ENCODE data around the gene SLC35F5.
"Not testable (repeated sequence)": the region's sequence is repeated elsewhere in the genome, so short reads cannot be mapped to it uniquely, and the experiment has no call there.

DNA sequence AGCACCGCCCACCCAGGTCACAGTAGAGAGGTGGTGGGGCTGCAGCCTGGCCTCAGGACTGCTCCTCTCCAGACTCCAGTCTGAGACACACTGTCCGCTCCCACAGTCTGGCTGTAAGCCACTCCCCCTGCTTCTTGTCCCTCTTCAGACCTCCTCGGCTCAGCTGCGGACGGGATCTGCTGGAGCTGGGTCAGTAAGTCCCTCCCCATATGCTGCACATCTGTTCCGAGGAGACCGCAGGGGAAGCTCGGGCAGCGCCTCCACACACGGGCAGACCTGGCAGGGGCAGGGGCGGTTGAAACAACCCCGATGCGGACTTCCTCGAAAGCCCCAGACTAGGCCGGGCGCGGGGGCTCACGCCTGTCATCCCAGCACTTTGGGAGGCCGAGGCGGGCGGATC lies 87.4 kb downstream of the SLC35F5 start:
- not testable (repeated sequence) for TF ChIP-seq MXI1 (IDR thresholded peaks at IDR 0.05; ENCODE audit: low read depth, low read length)
- TF ChIP-seq, protein P1, sequence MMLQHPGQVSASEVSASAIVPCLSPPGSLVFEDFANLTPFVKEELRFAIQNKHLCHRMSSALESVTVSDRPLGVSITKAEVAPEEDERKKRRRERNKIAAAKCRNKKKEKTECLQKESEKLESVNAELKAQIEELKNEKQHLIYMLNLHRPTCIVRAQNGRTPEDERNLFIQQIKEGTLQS (IDR thresholded peaks at IDR 0.05; ENCODE audit: borderline replicate concordance, extremely low read depth, low read depth, low read length) = not testable (repeated sequence)

Measured in GM12878 (cell line).